ENCODE data around the gene SLC34A3.
"Not testable (repeated sequence)": the region's sequence is repeated elsewhere in the genome, so short reads cannot be mapped to it uniquely, and the experiment has no call there.

SLC34A3 gene

GRCh38 chr9:137231372-137232039 lies 805 bp downstream of the SLC34A3 start:
- no peak for DNase-seq

- DNase-seq: no peak
These were observed 1.4 kb downstream of the SLC34A3 start for GRCh38 chr9:137232101-137232500.

GRCh38 chr9:137232510-137232909 lies 1.8 kb downstream of the SLC34A3 start:
- no peak for DNase-seq

GRCh38 chr9:137233143-137233980 lies 2.7 kb downstream of the SLC34A3 start:
- DNase-seq: no peak

GRCh38 chr9:137234055-137234697 lies 3.5 kb downstream of the SLC34A3 start:
- no peak for DNase-seq

- DNase-seq: no peak
These were observed 4.2 kb downstream of the SLC34A3 start for GRCh38 chr9:137234758-137235423.

GRCh38 chr9:137235424-137236237 lies 4.9 kb downstream of the SLC34A3 start:
- DNase-seq: no peak

- peak; percentile 81 for DNase-seq
These were observed 5.7 kb downstream of the SLC34A3 start for GRCh38 chr9:137236238-137236935.

GRCh38 chr9:137236936-137237421 lies 6.3 kb downstream of the SLC34A3 start:
- DNase-seq: no peak

GRCh38 chr9:137237759-137238726 lies 7.3 kb downstream of the SLC34A3 start:
- DNase-seq: no peak

- DNase-seq: not testable (repeated sequence)
These were observed 9.0 kb downstream of the SLC34A3 start for GRCh38 chr9:137239541-137240200.

- DNase-seq: peak; percentile 54
These were observed 9.7 kb downstream of the SLC34A3 start for GRCh38 chr9:137240318-137240840.

GRCh38 chr9:137240841-137241489 lies 10.3 kb downstream of the SLC34A3 start, which contains the start of gene TUBB4B:
Gene TUBB4B, plus strand, starts transcription at chr9:137241287. Its CDS starts 74 bp downstream, at chr9:137241361.
- peak; percentile 100 for DNase-seq

- DNase-seq: peak; percentile 67
These were observed 11.0 kb downstream of the SLC34A3 start for GRCh38 chr9:137241490-137242268.

GRCh38 chr9:137242269-137243203 lies 11.8 kb downstream of the SLC34A3 start:
- DNase-seq: no peak

- not testable (repeated sequence) for DNase-seq
These were observed 12.5 kb downstream of the SLC34A3 start for GRCh38 chr9:137243266-137243625.

All from inflammatory macrophage treated with lipopolysaccharide for 4 hours (primary cell).